H9 (cell line): ENCODE results near the gene ANKS1B. TPM values are rescaled to one million over a fixed set of nuclear protein-coding genes. Genes with fewer than 3 reads are reported as not detected.

Experiments used
- DNase-seq: peaks from one replicate; pipeline ENCODE4 v3.0.0-alpha.2; 2017
- H2AFZ ChIP-seq: one replicate; pipeline ENCODE4 v1.6.1; 2013; ENCODE audit warnings: mild to moderate bottlenecking, low read length, control low read depth, moderate library complexity
- H2AK5ac ChIP-seq: 2 replicates; pipeline ENCODE4 v1.6.1; 2013; ENCODE audit warnings: low read length, control low read depth, mixed read lengths; ENCODE audit not compliant: insufficient read length
- H2BK120ac ChIP-seq: one replicate; pipeline ENCODE4 v1.6.1; 2013; ENCODE audit warnings: low read depth, mild to moderate bottlenecking, low read length, control low read depth, inconsistent platforms; ENCODE audit not compliant: poor library complexity, severe bottlenecking
- H2BK12ac ChIP-seq: 2 replicates; pipeline ENCODE4 v1.6.1; 2013; ENCODE audit warnings: low read length, control low read depth, mixed read lengths, low read depth; ENCODE audit not compliant: insufficient read length
- H2BK15ac ChIP-seq: 2 replicates; pipeline ENCODE4 v1.6.1; 2013; ENCODE audit warnings: low read depth, low read length, control low read depth
- H2BK20ac ChIP-seq: one replicate; pipeline ENCODE4 v1.6.1; 2013; ENCODE audit warnings: low read depth, mild to moderate bottlenecking, low read length, control low read depth, inconsistent platforms; ENCODE audit not compliant: poor library complexity, severe bottlenecking
- H2BK5ac ChIP-seq: 2 replicates; pipeline ENCODE4 v1.6.1; 2013; ENCODE audit warnings: low read length, control low read depth, mixed read lengths; ENCODE audit not compliant: insufficient read length
- H3K14ac ChIP-seq: 2 replicates; pipeline ENCODE4 v1.6.1; 2013; ENCODE audit warnings: low read length, control low read depth; ENCODE audit not compliant: insufficient read depth
- H3K18ac ChIP-seq: 2 replicates; pipeline ENCODE4 v1.6.1; 2013; ENCODE audit warnings: low read depth, mild to moderate bottlenecking, mixed read lengths, low read length, control low read depth; ENCODE audit not compliant: insufficient read length
- H3K23ac ChIP-seq: 2 replicates; pipeline ENCODE4 v1.6.1; 2013; ENCODE audit warnings: low read length, control low read depth, mixed read lengths, low read depth; ENCODE audit not compliant: insufficient read length
- H3K23me2 ChIP-seq: 2 replicates; pipeline ENCODE4 v1.6.1; 2013; ENCODE audit warnings: low read depth, mild to moderate bottlenecking, mixed read lengths, low read length, control low read depth; ENCODE audit not compliant: insufficient read length, poor library complexity, severe bottlenecking
- H3K27ac ChIP-seq: 2 replicates; pipeline ENCODE4 v1.5.1; 2013; ENCODE audit warnings: low read length, control low read depth, mixed read lengths, low read depth; ENCODE audit not compliant: insufficient read length
- H3K27me3 ChIP-seq: 2 replicates; pipeline ENCODE4 v1.6.1; 2013; ENCODE audit warnings: low read length, control low read depth, inconsistent platforms; ENCODE audit not compliant: insufficient read depth
- H3K4ac ChIP-seq: 2 replicates; pipeline ENCODE4 v1.6.1; 2013; ENCODE audit warnings: low read depth, mild to moderate bottlenecking, control low read depth, inconsistent platforms, low read length, moderate library complexity
- H3K4me1 ChIP-seq: 2 replicates; pipeline ENCODE4 v1.6.1; 2013; ENCODE audit warnings: low read length, control low read depth, inconsistent platforms; ENCODE audit not compliant: insufficient read depth
- H3K4me2 ChIP-seq: 2 replicates; pipeline ENCODE4 v1.6.1; 2013; ENCODE audit warnings: low read length, control low read depth, mixed read lengths; ENCODE audit not compliant: insufficient read length, insufficient read depth
- H3K56ac ChIP-seq: 2 replicates; pipeline ENCODE4 v1.6.1; 2013; ENCODE audit warnings: low read depth, mild to moderate bottlenecking, mixed read lengths, low read length, control low read depth; ENCODE audit not compliant: insufficient read length
- H3K79me1 ChIP-seq: 2 replicates; pipeline ENCODE4 v1.6.1; 2013; ENCODE audit warnings: low read depth, mild to moderate bottlenecking, moderate library complexity, low read length, control low read depth, inconsistent platforms; ENCODE audit not compliant: insufficient read depth, poor library complexity, severe bottlenecking
- H3K79me2 ChIP-seq: 2 replicates; pipeline ENCODE4 v1.6.1; 2013; ENCODE audit warnings: low read length, control low read depth, inconsistent platforms; ENCODE audit not compliant: insufficient read depth
- H3K9ac ChIP-seq: 2 replicates; pipeline ENCODE4 v1.6.1; 2013; ENCODE audit warnings: low read length, control low read depth, mixed read lengths; ENCODE audit not compliant: insufficient read length; ENCODE audit errors: extremely low read depth
- H3K9me3 ChIP-seq: one replicate; pipeline ENCODE4 v1.6.1; 2013; ENCODE audit warnings: low read depth, low read length, inconsistent platforms; ENCODE audit not compliant: control insufficient read depth
- H3T11ph ChIP-seq: one replicate; pipeline ENCODE4 v1.6.1; 2013; ENCODE audit warnings: mild to moderate bottlenecking, low read length, control low read depth, inconsistent platforms
- H4K20me1 ChIP-seq: one replicate; pipeline ENCODE4 v1.6.1; 2013; ENCODE audit not compliant: control insufficient read depth, insufficient read length, insufficient read depth
- H4K5ac ChIP-seq: 2 replicates; pipeline ENCODE4 v1.6.1; 2013; ENCODE audit warnings: low read depth, mild to moderate bottlenecking, mixed read lengths, low read length, control low read depth; ENCODE audit not compliant: insufficient read length
- H4K8ac ChIP-seq: replicated peaks from 2 replicates; pipeline ENCODE4 v1.6.1; 2013; ENCODE audit warnings: low read length, control low read depth, mixed read lengths, low read depth; ENCODE audit not compliant: insufficient read length
- H4K91ac ChIP-seq: 2 replicates; pipeline ENCODE4 v1.6.1; 2013; ENCODE audit warnings: low read depth, mild to moderate bottlenecking, moderate library complexity, mixed read lengths, low read length, control low read depth; ENCODE audit not compliant: insufficient read length
- H3K27ac Mint-ChIP-seq, 3 experiments: 2 replicates in 2 of 3; 3 replicates in 1 of 3; pipeline ENCODE4 v1.8.0; 2020 to 2021; ENCODE audit warnings: mixed read lengths in 3 of 3, mild to moderate bottlenecking in 1 of 3, moderate library complexity in 1 of 3
- H3K27me3 Mint-ChIP-seq: 2 replicates; pipeline ENCODE4 v1.8.0; 2021; ENCODE audit warnings: low read depth, mild to moderate bottlenecking, moderate library complexity, mixed read lengths
- H3K36me3 Mint-ChIP-seq, 3 experiments: 2 replicates in 2 of 3; 3 replicates in 1 of 3; pipeline ENCODE4 v1.8.0; 2020 to 2021; ENCODE audit warnings: low read depth in 3 of 3, mixed read lengths in 3 of 3; ENCODE audit not compliant: insufficient read depth in 1 of 3
- H3K4me1 Mint-ChIP-seq, 2 experiments: 2 replicates each; pipeline ENCODE4 v1.8.0; 2020; ENCODE audit warnings: mixed read lengths in 2 of 2
- H3K4me3 Mint-ChIP-seq, 2 experiments: 2 replicates in 1 of 2; 3 replicates in 1 of 2; pipeline ENCODE4 v1.8.0; 2020 to 2021; ENCODE audit warnings: mild to moderate bottlenecking in 2 of 2, mixed read lengths in 2 of 2, moderate library complexity in 1 of 2
- H3K9me3 Mint-ChIP-seq, 2 experiments: 2 replicates in 1 of 2; 3 replicates in 1 of 2; pipeline ENCODE4 v1.8.0; 2020; ENCODE audit warnings: mild to moderate bottlenecking in 2 of 2, mixed read lengths in 2 of 2, moderate library complexity in 1 of 2
- WGBS: extraction: QIAGEN DNeasy Blood & Tissue Kit; methylation state at CpG from one replicate; pipeline ENCODE4 v1.1.7; 2013; ENCODE audit warnings: missing lambda C conversion rate, low lambda C conversion rate, mixed read lengths; ENCODE audit not compliant: insufficient read length; ENCODE audit errors: extremely low coverage; 5-methylcytosine and 5-hydroxymethylcytosine counted together
- total RNA-seq: library from RNA; stranded (reverse); gene quantifications from 2 replicates; pipeline ENCODE4 v1.2.1, GENCODE V29; 2021
- TF ChIP-seq, protein P1 (sequence below): fragments of 200-600 bp; sonication (generic); conservative IDR thresholded peaks from 3 replicates; pipeline ENCODE4 v1.8.0; 2021; ENCODE audit warnings: antibody characterized with exemption, mild to moderate bottlenecking

The ANKS1B gene
- total RNA-seq, 1 experiment from 2014 or later, result 4.1 TPM

GRCh38 chr12:99302874-99303273 is 681.9 kb downstream of the ANKS1B start:
- no peak overlapping the region for H3T11ph ChIP-seq
- H3K4me1 Mint-ChIP-seq, result peaks cover 5 to 6% of the 10 kb centered on the region in 2 experiments; a peak in 2 of 4 replicates
- TF ChIP-seq, protein P1, sequence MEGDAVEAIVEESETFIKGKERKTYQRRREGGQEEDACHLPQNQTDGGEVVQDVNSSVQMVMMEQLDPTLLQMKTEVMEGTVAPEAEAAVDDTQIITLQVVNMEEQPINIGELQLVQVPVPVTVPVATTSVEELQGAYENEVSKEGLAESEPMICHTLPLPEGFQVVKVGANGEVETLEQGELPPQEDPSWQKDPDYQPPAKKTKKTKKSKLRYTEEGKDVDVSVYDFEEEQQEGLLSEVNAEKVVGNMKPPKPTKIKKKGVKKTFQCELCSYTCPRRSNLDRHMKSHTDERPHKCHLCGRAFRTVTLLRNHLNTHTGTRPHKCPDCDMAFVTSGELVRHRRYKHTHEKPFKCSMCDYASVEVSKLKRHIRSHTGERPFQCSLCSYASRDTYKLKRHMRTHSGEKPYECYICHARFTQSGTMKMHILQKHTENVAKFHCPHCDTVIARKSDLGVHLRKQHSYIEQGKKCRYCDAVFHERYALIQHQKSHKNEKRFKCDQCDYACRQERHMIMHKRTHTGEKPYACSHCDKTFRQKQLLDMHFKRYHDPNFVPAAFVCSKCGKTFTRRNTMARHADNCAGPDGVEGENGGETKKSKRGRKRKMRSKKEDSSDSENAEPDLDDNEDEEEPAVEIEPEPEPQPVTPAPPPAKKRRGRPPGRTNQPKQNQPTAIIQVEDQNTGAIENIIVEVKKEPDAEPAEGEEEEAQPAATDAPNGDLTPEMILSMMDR, result no peak
- no peak overlapping the region for H3K56ac ChIP-seq
- no peaks in the 10 kb centered on the region; a peak in 1 of 5 replicates for H3K9me3 Mint-ChIP-seq
- H3K9ac ChIP-seq, result no peak overlapping the region
- H3K4me2 ChIP-seq, result no peak overlapping the region
- H4K20me1 ChIP-seq, result no peaks in the 10 kb centered on the region
- H2BK15ac ChIP-seq, result no peak overlapping the region
- no peak overlapping the region for H3K27ac Mint-ChIP-seq
- no peak overlapping the region for H2BK20ac ChIP-seq
- no peaks in the 10 kb centered on the region for H3K9me3 ChIP-seq
- H3K27me3 ChIP-seq, result no peaks in the 10 kb centered on the region
- H3K27ac ChIP-seq, result no peak overlapping the region
- no peak overlapping the region for H2BK5ac ChIP-seq
- WGBS, result no CpG with 5 or more reads among the region's 2 CpGs
- H4K5ac ChIP-seq, result no peak overlapping the region
- no peak overlapping the region for H3K4me3 Mint-ChIP-seq
- no peak overlapping the region for H4K8ac ChIP-seq
- no peak overlapping the region for H3K4ac ChIP-seq
- H3K27me3 Mint-ChIP-seq, result no peaks in the 10 kb centered on the region
- no peak overlapping the region for H4K91ac ChIP-seq
- no peak for DNase-seq
- no peaks in the 10 kb centered on the region for H3K23me2 ChIP-seq
- H2AFZ ChIP-seq, result no peak overlapping the region
- no peaks in the 10 kb centered on the region for H3K79me2 ChIP-seq
- H2AK5ac ChIP-seq, result no peak overlapping the region
- H3K79me1 ChIP-seq, result no peaks in the 10 kb centered on the region
- H3K14ac ChIP-seq, result no peak overlapping the region
- H2BK12ac ChIP-seq, result no peak overlapping the region
- no peaks in the 10 kb centered on the region for H3K4me1 ChIP-seq
- H2BK120ac ChIP-seq, result no peak overlapping the region
- peaks cover 0 to 2% (median 0%) of the 10 kb centered on the region in 3 experiments; a peak in 1 of 7 replicates for H3K36me3 Mint-ChIP-seq
- no peak overlapping the region for H3K23ac ChIP-seq
- H3K18ac ChIP-seq, result no peak overlapping the region
